Left renal pelvis (tissue), 4 donors: ENCODE results near the gene ARGLU1. TPM values are rescaled to one million over a fixed set of nuclear protein-coding genes. Genes with fewer than 3 reads are reported as not detected.

Experiments used
- DNase-seq, 4 donors: peaks; one replicate each; pipeline ENCODE4 v3.0.0-alpha.2; 2013; ENCODE audit warnings: low read depth in 4 of 4, low spot score in 3 of 4
- polyA plus RNA-seq, 4 donors: library from polyadenylated mRNA; unstranded; fragments of 120-200 nt; gene quantifications; one replicate each; pipeline ENCODE4 v1.2.1, GENCODE V29; 2013; ENCODE audit not compliant: insufficient read length in 4 of 4

The ARGLU1 gene
- polyA plus RNA-seq, 4 donors: 192 to 380 (median 311) TPM

GRCh38 chr13:106527445-106527801 is 40.5 kb downstream of the ARGLU1 start:
- no peak for DNase-seq

GRCh38 chr13:106526738-106527444 is 41.0 kb downstream of the ARGLU1 start:
- no peak for DNase-seq

GRCh38 chr13:106525865-106526264 is 42.1 kb downstream of the ARGLU1 start:
- DNase-seq: no peak

- no peak for DNase-seq
These were observed 43.8 kb downstream of the ARGLU1 start for GRCh38 chr13:106524108-106524507.

- DNase-seq: no peak
These were observed 44.4 kb downstream of the ARGLU1 start for GRCh38 chr13:106523576-106523975.

GRCh38 chr13:106522898-106523525 is 44.9 kb downstream of the ARGLU1 start:
- no peak for DNase-seq

- no peak for DNase-seq
These were observed 45.7 kb downstream of the ARGLU1 start for GRCh38 chr13:106522112-106522705.

- DNase-seq: no peak
These were observed 46.7 kb downstream of the ARGLU1 start for GRCh38 chr13:106521095-106521799.

- no peak for DNase-seq
These were observed 47.5 kb downstream of the ARGLU1 start for GRCh38 chr13:106520251-106521054.

- no peak for DNase-seq
These were observed 49.4 kb downstream of the ARGLU1 start for GRCh38 chr13:106518512-106518911.

GRCh38 chr13:106517109-106517847 is 50.7 kb downstream of the ARGLU1 start:
- DNase-seq: no peak

- no peak for DNase-seq
These were observed 52.2 kb downstream of the ARGLU1 start for GRCh38 chr13:106515635-106516254.

GRCh38 chr13:106514928-106515634 is 52.9 kb downstream of the ARGLU1 start:
- no peak for DNase-seq

- DNase-seq: no peak
These were observed 54.6 kb downstream of the ARGLU1 start for GRCh38 chr13:106513025-106513983.

- no peak for DNase-seq
These were observed 60.2 kb downstream of the ARGLU1 start for GRCh38 chr13:106507560-106508274.

GRCh38 chr13:106506286-106506685 is 61.7 kb downstream of the ARGLU1 start:
- no peak for DNase-seq

GRCh38 chr13:106505732-106506131 is 62.2 kb downstream of the ARGLU1 start:
- no peak for DNase-seq
